ENCODE measurements around the gene CDK14.
"Not testable (repeated sequence)": the region's sequence is repeated elsewhere in the genome, so short reads cannot be mapped to it uniquely, and the experiment has no call there.

The CDK14 gene

DNA sequence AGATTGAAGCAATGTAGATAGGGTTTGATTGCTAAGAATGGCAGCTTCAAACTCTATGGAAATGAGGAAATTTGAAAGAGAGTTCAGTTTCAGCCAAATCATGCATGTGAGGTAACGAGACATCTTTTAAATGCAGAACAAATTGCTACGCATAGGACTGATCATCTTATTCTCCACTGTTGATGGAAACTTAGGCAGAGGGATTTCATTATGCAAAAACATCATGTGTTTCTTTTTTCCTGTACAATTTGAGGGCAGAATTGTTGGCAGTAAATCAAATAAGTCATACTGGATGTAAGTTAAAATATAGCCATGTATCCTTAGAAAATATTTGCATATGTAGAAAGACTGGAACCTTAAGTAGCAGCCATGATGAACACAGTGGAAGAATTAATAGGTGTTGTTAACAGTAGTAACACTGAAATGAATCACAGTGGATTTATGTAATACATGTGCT lies 327.4 kb downstream of the CDK14 start:
- no peak for DNase-seq

DNA sequence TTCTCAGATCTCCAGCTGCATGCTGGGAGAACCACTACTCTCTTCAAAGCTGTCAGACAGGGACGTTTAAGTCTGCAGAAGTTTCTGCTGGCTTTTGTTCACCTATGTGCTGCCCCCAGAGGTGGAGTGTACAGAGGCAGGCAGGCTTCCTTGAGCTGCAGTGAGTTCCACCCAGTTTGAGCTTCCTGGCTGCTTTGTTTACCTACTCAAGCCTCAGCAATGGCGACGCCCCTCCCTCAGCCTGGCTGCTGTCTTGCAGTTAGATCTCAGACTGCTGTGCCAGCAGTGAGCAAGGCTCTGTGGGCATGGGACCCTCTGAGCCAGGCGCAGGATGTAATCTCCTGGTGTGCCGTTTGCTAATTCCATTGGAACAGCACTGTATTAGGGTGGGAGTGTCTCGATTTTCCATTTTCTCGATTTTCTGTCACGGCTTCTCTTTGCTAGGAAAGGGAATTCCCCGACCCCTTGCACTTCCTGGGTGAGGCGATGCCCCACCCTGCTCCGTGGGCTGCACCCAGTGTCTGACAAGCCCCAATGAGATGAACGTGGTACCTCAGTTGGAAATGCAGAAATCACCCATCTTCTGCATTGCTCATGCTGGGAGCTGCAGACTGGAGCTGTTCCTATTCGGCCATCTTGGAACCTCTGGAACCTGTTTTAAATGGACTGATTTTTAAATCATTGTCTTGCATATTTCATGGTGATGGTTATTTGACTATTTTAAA lies 332.7 kb downstream of the CDK14 start:
- not testable (repeated sequence) for DNase-seq

DNA sequence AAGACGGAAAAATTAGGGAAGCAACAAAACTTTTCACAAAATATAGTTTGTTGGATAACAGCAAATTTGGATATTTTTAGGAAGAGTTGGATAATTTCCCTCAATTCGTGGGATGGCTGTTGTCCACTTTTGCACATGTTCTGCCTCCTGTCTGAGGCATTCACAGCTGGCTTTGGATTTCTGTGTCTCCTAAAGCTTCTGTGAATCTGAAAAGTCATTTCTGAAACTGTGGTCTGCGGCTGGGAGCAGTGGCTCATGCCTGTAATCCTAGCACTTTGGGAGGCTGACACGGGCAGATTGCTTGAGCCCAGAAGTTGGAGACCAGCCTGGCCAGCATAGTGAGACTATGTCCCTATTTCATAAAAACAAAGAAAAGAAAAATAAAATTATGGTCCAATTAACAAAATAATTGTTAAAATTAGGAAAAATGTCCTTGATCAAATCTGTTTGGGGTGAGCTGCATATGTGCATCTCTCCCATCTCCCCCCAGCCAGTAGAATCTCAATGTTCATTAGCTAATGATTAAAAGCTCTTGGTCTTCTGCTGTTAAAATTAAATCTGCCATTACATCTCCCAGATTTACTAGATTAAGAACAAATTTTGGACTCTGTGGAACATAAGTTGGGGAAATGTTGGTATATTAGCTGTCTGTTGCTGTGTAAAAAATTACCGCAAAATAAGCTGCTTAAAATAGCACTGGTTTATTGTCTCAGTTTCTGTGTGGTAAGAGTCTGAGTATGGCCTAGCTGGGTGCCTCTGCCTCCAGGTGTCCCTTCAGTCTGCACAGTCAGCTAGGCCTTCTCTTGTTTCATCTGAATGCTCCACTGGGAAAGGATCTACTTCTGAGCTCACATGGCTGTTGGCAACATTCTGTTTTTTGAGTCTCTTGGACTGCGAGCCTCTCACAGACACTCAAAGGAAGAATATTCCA lies 336.1 kb downstream of the CDK14 start:
- DNase-seq: no peak

DNA sequence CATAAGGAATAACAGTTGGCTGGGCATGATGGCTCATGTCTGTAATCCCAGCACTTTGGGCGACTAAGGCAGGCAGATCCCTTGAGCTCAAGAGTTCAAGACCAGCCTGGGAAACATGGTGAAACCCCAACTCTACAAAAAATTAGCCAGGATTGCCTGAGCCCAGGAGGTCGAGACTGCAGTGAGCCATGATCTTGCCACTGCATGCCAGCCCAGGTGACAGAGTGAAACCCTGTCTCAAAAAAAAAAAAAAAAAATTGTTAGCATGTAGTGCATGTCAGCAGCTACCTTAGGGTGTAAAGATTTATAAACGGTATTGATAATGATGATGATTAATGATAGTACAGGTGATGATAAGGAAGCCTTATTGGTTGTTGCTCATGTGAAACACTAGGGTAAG lies 336.9 kb downstream of the CDK14 start:
- DNase-seq: no peak

DNA sequence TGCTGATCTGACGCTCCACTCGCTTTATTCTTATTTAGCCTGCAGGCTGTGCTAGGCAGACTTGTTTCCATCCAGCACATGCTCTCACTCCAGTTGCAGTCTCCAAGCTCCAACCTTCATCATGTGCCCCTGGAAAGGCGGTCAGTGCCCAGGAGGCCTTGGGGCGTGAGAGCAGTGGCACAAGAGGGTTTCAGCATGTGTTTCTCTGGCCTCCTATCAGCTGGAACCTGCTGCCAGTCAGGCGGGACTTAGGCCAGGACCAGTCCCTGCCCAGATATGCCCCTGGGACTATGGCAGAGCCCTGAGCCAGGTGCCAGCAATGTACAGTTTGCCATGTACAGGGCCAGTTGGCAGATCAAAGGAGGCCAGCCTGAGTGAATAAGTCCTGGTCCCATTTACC lies 337.9 kb downstream of the CDK14 start:
- no peak for DNase-seq

DNA sequence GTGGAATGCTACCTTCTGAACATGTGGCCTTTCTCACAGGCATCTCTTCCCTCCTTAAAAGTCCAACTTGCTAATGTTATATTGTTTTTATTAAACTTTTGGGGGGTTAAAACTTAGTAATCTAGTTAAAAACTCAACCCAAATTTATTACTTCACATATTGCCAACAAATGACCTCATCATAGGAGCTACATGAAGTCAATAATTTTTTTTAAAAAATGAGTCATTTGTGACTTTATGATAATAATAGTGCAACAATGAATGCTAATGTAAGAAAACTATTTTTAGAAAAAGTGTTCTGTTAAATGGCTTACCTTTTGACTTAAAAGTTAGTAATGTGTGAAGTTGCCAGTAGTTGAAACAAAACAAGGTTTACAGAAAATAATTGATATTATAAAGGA lies 342.2 kb downstream of the CDK14 start:
- DNase-seq: no peak

DNA sequence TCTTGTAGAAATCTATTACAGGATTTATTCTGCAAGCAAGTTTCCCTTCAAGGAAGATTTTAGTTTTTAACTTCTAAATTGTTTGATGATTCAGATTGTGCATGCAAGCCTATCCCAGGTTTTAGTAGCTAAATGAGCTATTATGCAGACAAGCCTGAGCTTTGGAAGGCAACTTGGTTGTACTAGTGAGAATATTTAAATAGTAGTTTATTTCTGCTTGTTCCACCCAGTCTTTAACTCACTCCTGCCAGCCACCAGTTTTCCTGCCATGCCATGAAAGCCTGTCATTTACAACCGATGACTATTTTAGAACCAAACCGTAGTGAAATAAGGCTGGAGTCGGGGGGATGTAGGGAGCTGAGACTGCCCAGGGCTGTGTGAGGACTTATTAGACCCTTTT lies 343.5 kb downstream of the CDK14 start:
- DNase-seq: no peak

DNA sequence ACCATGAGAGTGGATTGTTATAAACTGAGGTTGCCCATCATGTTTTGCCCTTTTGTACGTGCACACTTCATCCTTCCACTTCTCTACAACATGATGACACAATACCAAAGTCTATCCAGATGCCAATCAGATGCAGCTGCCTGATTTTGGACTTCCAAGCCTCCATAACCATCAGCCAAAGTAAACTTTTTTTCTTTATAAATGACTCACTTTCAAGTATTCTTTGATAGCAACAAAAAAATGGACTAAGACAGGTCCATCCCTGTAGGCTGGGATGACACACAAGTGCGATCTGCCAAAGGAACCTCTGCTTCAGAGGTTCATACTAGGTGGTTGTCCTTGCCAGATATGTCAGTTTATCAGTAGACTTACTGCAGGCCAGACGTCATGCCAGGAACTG lies 347.9 kb downstream of the CDK14 start:
- DNase-seq: no peak

DNA sequence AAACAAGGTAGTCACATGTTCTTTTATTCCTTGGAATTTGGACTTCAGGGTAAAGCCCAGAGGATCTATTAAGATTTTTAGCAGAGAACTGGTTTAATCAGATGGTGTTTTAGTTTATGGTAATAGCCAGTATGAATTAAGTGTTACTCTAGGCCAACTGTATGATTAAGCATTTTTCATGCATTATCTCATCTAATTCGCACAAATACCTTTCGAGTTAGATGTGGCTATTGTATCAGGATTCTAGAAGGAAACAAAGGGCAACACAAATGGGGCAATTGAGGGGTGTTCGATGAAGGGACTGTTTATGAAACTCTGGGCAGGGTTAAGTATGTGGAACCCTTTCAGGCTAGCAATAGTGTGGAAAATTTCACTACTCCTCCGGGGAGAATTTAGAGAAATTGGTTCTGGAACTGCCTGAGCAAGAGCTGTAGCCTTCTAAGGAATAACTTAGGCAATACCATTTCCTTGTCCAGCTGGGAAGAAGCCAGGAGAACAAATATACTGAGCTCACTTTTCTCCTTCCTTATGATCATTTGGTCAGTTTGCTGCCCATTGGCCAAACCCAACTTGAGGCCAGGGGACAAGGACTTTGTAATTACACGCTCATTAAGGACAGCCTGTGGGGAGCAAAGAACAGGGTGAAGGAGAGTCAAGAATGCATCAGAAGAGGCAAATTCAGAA lies 349.1 kb downstream of the CDK14 start:
- DNase-seq: no peak

DNA sequence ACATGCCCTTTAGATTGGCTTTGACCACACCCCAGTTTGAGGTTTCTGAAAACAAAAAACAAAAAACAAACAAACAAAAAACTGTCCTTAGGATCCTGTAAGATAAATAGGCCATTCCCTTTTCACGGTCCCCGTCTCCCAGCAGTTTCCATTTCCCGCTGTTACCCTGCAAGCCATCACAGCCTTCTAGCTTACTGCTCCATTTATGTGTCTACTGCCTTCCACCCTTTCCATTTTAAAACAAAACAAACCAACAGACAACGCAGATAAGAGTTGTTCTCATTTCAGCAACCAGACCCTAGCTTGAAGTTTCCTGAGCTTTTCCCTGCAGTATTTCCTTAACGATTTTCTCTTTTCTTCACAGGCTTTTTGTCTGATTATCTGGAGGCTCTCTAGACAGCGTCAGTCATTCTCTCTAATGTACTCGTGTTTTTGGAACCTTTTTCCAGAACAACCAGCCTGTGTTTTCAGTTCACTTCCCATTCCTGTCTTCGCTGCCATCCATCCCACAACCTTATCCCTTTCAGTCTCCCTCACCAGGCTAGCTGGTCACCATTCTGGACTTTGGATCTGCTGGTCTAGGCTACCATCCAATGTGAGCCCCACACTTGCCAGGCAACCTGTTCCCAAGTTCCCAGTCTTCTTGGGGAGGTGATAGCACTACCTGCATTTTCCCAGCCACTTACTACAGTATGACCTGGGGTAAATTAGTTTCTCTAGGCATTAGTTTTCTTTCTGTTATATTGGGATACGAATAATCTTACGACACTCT lies 350.8 kb downstream of the CDK14 start:
- DNase-seq: no peak

DNA sequence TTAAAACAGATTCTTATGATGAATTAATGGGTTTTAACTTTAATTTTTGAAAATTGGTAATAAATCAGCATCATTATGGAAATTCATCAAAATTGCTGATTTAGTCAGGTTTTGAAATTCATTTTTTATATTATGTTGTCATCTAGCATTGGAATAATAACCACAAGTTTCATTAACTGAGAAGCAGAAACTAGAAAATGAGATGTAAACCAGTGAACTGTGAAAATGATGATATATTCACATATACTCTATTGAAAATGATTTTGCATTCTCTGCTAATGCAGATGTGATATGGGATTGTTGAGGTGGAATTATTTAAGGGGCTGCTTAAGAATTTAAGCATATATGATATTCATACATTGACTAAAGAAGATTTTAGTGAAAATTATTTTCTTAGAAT lies 352.0 kb downstream of the CDK14 start:
- DNase-seq: no peak

DNA sequence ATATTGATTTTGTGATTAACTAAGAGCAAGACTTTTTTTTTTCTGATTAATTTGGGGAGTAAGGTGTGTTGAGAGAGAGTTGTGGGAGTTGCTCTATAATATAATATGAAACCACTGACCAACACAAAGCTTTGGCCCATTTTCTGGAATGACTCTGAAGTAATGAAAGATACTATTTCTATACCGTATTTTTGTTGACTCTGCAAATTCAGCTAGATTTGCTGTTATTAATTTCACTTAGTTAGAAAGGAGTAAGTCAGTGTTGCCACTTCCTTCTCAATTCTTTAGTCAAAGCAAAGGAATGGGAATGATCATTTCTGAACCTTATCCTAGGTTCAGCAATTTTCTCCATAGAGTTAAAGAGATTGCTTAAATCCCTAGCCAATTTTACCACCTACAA lies 355.1 kb downstream of the CDK14 start:
- DNase-seq: no peak

DNA sequence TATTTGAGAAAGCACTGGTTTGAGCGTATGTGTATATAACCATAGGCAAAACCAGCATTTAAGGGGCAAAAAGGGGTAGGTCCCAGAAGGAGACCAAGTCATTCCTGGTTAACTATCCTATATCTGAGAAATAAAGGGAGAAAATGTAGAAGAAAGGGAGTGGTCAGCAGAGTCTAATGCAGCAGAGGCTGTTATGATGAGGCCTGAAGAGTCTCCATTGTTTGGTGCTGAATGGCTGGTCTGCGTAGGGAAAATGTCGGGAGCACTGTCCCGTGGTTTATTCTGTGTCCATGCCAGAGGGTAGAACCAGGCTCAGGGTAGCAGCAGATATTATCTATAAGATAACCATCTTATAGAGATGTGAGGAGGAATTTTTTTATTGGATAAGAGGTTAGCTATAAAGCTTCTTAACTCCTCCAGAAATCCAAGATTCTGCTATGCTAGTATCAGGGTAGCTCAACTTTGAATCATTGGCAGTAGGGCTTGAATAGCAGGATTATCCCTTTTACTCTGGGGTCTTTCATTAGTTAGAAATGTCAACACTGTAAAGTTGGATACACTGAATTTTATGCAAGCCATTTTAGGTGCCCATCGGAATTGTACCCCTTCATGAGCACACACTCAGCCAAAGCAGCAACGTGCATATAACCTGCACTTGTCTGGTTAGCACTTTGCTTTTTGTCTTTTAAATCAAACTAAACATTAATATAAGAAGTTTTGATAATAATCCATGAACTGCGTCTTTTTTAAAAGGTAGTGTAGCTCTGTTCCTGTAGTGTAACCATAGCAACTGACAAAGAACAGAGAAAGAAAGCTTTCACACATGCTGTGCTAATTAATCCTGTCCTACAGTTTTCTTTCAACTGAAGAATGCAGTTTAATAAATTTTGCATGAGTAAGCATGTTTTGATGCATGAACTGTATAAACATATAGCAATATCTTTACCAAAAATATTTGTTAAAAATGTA lies 356.1 kb downstream of the CDK14 start:
- DNase-seq: no peak

DNA sequence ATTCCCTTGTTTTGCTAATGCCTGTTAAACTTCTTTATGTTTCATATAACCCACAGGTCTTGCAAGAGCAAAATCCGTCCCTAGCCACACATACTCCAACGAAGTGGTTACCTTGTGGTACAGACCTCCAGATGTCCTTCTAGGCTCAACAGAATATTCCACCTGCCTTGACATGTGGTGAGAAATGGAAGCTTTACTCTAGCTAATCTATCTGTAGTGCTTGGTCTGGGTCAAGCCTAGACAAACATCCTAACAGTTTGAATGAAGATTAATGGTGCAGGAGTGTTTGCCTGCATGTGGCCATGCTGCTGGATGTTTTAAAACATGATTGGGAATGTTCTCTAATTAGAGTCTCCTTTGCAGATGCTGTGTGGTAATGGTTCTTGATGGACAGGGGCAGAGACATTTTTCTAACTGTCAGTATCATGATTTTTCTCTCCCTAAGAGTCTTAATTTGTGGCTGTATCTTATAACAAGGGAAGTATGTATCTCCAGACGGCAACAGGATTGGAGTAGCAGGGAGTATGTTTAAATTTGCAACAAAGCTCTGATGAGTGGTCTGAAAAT lies 359.6 kb downstream of the CDK14 start:
- DNase-seq: no peak

DNA sequence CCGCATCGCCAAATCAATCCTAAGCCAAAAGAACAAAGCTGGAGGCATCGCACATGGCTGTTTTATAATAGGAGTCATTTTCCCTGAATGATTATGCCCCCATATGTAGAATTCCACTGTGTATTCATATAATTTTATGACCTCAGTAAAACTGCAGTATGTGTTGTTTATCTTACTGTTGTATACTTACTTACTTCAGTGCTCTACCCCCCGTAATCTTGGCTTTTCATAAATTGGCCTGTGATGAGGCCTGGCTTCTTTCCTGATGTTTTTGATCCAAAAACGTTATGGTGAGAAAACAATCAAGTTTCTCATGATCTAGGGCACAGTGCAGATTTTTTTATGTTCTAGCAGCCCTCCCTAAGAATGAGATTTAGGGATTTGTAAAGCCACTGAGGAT lies 361.8 kb downstream of the CDK14 start:
- DNase-seq: no peak

DNA sequence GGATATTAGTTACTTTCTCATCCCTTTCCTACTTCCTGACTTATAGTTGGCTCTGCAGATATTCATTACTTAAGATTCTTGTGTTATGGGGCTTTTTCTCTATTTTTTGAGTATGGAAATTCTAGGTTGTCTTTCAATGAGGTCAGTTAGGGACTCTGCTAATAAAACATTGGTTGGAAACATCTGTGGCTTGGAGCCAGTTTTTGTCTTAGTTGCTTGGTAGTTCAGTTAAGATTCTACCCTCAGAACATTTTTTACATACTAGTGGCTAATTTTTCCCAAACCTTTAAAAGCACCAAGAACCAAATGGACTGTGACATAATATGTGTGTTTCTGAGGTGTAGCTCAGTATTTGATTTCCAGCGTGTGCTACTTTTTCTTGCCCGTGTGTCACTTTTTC lies 362.5 kb downstream of the CDK14 start:
- DNase-seq: no peak

DNA sequence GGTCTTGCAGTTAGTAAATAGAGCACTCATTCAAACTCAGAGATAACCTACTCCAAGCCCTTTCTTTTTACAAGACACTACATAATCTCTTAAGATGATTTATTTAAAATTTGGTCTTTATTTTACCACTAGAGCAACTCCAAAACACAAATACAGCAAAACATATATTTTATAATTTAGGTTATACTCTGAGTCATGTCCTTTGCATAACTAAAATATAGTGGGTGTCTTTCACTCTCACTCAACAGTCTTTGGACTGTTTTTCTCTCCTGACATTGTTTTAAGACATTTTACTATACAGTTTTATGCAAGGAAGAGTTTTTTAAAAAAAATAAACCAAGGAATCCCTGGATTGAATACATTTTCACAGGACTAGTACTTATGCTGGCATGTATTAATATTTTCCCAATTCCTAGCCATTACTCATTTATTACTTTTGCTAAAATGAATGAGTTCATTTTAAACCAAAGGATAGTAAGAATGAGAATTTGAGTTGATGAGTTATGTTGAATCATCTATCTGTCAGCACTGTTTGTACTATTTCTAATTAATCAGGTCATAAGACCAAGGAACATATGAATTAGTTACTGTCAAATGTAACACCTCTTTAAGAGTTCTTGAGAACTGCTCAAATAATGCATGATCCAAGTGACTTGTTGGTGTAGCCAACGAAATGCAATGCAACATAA lies 365.1 kb downstream of the CDK14 start:
- DNase-seq: no peak

DNA sequence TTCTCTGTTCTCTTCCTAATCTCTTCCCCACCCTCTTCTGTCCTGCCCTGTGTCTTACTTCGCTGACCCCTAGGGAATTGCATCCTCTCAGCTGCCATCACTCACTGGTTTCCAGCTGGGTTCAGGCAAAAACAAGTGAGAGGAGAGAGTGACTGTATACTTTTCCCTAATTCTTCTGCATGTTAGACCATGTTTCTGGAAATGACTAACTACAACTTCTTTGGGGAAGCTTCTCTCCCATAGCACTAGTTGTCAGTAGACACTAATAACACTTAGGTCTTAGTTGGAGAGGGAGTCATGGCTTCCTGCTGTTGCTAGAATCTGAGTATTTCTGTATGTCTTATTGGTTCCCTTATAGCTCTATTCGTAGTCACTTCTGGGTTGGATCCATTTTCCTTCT lies 369.1 kb downstream of the CDK14 start:
- DNase-seq: no peak

DNA sequence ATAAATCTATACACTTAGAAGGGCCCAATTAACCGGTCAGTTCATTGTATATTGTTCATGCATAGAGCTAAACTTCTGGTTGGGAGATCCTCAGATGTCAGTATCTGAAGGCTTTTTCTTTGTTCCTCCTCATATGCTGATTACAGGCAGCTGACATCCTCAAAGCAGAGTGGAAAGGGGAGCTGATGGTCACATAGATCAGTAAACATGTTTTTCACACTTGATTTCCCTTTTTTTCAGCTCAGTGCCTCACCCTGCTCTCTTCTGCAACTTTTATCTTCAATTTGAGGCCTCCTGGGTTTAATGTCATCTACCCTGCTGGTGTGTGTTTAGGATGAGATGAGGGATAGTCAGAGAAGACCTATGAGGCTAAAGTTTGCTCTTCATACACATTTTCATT lies 370.2 kb downstream of the CDK14 start:
- DNase-seq: no peak

DNA sequence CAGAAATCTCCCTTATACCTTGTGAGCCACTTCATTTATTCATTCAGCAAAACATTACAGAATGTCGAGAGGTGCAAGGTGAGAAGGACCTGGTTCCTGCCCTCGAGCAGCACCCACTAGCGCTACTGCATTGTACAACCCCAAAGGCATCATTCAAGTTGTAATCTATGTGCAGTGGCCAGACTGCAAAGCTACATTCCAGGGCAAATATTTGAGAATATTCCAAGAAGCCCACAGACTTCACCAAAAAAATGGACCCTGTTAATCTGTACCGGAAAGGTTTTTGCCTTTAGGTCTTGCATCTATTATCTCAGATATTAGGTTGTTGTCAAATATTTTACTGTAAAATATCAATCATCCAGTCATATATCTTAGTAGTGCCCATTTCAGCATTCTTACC lies 372.8 kb downstream of the CDK14 start:
- no peak for DNase-seq

All from GF-D8 (cell line).